DMS 273 (cell line): ENCODE data around the gene FGF21.
"Not testable (repeated sequence)": the region's sequence is repeated elsewhere in the genome, so short reads cannot be mapped to it uniquely, and the experiment has no call there.

Source experiments
- DNase-seq: peaks from one replicate; lab custom pipeline; 2025; ENCODE audit not compliant: unreplicated experiment; lab: John Stamatoyannopoulos, UW

FGF21 gene

GRCh38 chr19:48755084-48755641 lies at the start of gene FGF21:
TSS of gene FGF21 (plus strand) at chr19:48755524. CDS start at chr19:48756237, 713 bp downstream.
- peak; percentile 50 for DNase-seq

GRCh38 chr19:48708471-48708870 lies 46.9 kb upstream of the FGF21 start:
- DNase-seq: no peak

GRCh38 chr19:48711106-48711662 lies 44.1 kb upstream of the FGF21 start:
- no peak for DNase-seq

- peak; percentile 38 for DNase-seq
Measured at GRCh38 chr19:48713041-48713863, 42.1 kb upstream of the FGF21 start.

GRCh38 chr19:48713864-48714755 lies 41.2 kb upstream of the FGF21 start:
- peak; percentile 100 for DNase-seq

GRCh38 chr19:48714759-48715675 lies 40.3 kb upstream of the FGF21 start:
- DNase-seq: peak; percentile 68

- peak; percentile 83 for DNase-seq
Measured at GRCh38 chr19:48715681-48716171, 39.6 kb upstream of the FGF21 start.

GRCh38 chr19:48716562-48717291 lies 38.6 kb upstream of the FGF21 start:
- DNase-seq: peak; percentile 95

- DNase-seq: not testable (repeated sequence)
Measured at GRCh38 chr19:48718106-48718505, 37.2 kb upstream of the FGF21 start.

GRCh38 chr19:48718711-48719231 lies 36.6 kb upstream of the FGF21 start:
- DNase-seq: no peak

- peak; percentile 46 for DNase-seq
Measured at GRCh38 chr19:48719263-48720171, 35.8 kb upstream of the FGF21 start, which contains the start of gene MAMSTR. TSS of gene MAMSTR (minus strand) at chr19:48719725. CDS start at chr19:48719031, 694 bp downstream.

GRCh38 chr19:48720251-48720612 lies 35.1 kb upstream of the FGF21 start:
- no peak for DNase-seq

GRCh38 chr19:48720613-48721296 lies 34.6 kb upstream of the FGF21 start:
- DNase-seq: peak; percentile 100

- no peak for DNase-seq
Measured at GRCh38 chr19:48722196-48722708, 33.1 kb upstream of the FGF21 start.

- peak; percentile 81 for DNase-seq
Measured at GRCh38 chr19:48724796-48725753, 30.2 kb upstream of the FGF21 start.

GRCh38 chr19:48726556-48726955 lies 28.8 kb upstream of the FGF21 start:
- DNase-seq: no peak
